ENCODE results near the gene MTHFR. TPM values are rescaled to one million over a fixed set of nuclear protein-coding genes. Genes with fewer than 3 reads are reported as not detected.

The MTHFR gene
- total and polyA plus RNA-seq, 2 of the 8 experiments (the other 6 are each of a cell fraction or from before 2014, with no cell fraction given): 8.7 to 18.5 TPM

GRCh38 chr1:11790101-11790879 lies 15.5 kb downstream of the MTHFR start:
- H2BK120ac ChIP-seq (replicated peaks; ENCODE audit: low read depth, low read length): no peak overlapping the region
- peaks cover 0 to 5% of the 10 kb centered on the region in 2 experiments for H4K20me1 ChIP-seq (replicated peaks in 1 of 2; ENCODE audit: control insufficient read depth in 1 of 2, insufficient read depth in 2 of 2, low read length in 2 of 2)
- no peak overlapping the region for H3K18ac ChIP-seq (ENCODE audit: extremely low read depth, low read length)
- FAIRE-seq: no peak
- no peak for DNase-seq (ENCODE audit: low read depth in 1 of 2, low spot score in 2 of 2)
- peaks cover 7 to 22% (median 17%) of the 10 kb centered on the region in 4 experiments for H3K4me1 ChIP-seq (replicated peaks in 1 of 4; ENCODE audit: control insufficient read depth in 3 of 4, insufficient read depth in 4 of 4, low read length in 3 of 4)
- H4K8ac ChIP-seq (ENCODE audit: extremely low read depth, insufficient read depth, low read length): no peak overlapping the region; the same call in 1 of the 2 replicates
- no peaks in the 10 kb centered on the region for H3K79me2 ChIP-seq (ENCODE audit: control insufficient read depth in 1 of 2, insufficient read depth in 2 of 2, low read length in 2 of 2)
- no peaks in the 10 kb centered on the region for H3K9me3 ChIP-seq (ENCODE audit: insufficient read depth in 2 of 2, low read depth in 1 of 2, low read length in 1 of 2)
- H3K23ac ChIP-seq (ENCODE audit: insufficient read length): no peak overlapping the region
- no peak overlapping the region for H3K4me3 ChIP-seq (ENCODE audit: extremely low read depth in 1 of 4, insufficient read depth in 2 of 4, low read depth in 3 of 4, low read length in 4 of 4)
- no peak overlapping the region for H2BK20ac ChIP-seq (ENCODE audit: low read length)
- H3K27me3 ChIP-seq (replicated peaks in 1 of 4; ENCODE audit: control insufficient read depth in 3 of 4, extremely low read depth in 1 of 4, insufficient read depth in 3 of 4, low read length in 3 of 4): no peaks in the 10 kb centered on the region
- no peak overlapping the region for H3K4ac ChIP-seq (replicated peaks; ENCODE audit: insufficient read length, low read depth, low read length)
- peaks cover 4 to 15% (median 8%) of the 10 kb centered on the region in 4 experiments; a peak in 5 of 8 replicates for H3K36me3 ChIP-seq (ENCODE audit: control insufficient read depth in 2 of 4, insufficient read depth in 4 of 4, low read length in 3 of 4)
- TF ChIP-seq MAFK (IDR thresholded peaks at IDR 0.05; ENCODE audit: low read depth, low read length): no peak
- no peak for TF ChIP-seq RXRA (IDR thresholded peaks at IDR 0.05; ENCODE audit: insufficient read depth, low read depth, low read length)
- TF ChIP-seq SP2 (IDR thresholded peaks at IDR 0.05; ENCODE audit: low read length): no peak
- no peak for TF ChIP-seq RFX5 (IDR thresholded peaks at IDR 0.05; ENCODE audit: borderline replicate concordance, low read depth, low read length)
- no peak for TF ChIP-seq KDM5A (IDR thresholded peaks at IDR 0.05; ENCODE audit: low read length)
- CTCF ChIA-PET (ENCODE audit: partially characterized antibody): interaction anchor here (0.9 kb wide), 1 partner anchor 57 kb away, joined by 3 read pairs; no protein-coding TSS in a partner anchor
- no peak overlapping the region for H3K56ac ChIP-seq (replicated peaks; ENCODE audit: insufficient read length, low read depth, low read length)
- H2AK5ac ChIP-seq (ENCODE audit: low read depth, low read length): no peak overlapping the region
- 88% methylated on average over 17 of the region's 20 CpGs; no CpG with 5 or more reads in 1 of the 2 experiments for WGBS, 2 experiments (ENCODE audit: extremely low coverage in 1 of 2, insufficient coverage in 1 of 2, insufficient read length in 1 of 2, insufficient replicate concordance in 2 of 2, low coverage in 1 of 2, low lambda C conversion rate in 2 of 2, missing lambda C conversion rate in 1 of 2)
- H2AFZ ChIP-seq (ENCODE audit: low read length): no peak overlapping the region
- no peak overlapping the region for H3K14ac ChIP-seq (ENCODE audit: insufficient read length)
- no peaks in the 10 kb centered on the region for H3K23me2 ChIP-seq (ENCODE audit: low read depth, low read length)
- H3K4me2 ChIP-seq (ENCODE audit: insufficient read depth in 1 of 2, low read depth in 2 of 2, low read length in 2 of 2): no peak overlapping the region
- no peak overlapping the region for H4K91ac ChIP-seq (replicated peaks; ENCODE audit: insufficient read length, low read length)
- no peak overlapping the region for H3K27ac ChIP-seq (ENCODE audit: low read depth, low read length)
- POLR2A ChIA-PET (ENCODE audit: partially characterized antibody): interaction anchor here (0.9 to 1.7 kb wide), 6 partner anchors 13 to 123 kb away, joined by 3 to 6 read pairs (median 5); partner anchors contain the start of genes CLCN6 and MTHFR
- H2BK15ac ChIP-seq (ENCODE audit: low read length): no peak overlapping the region
- H4K5ac ChIP-seq (ENCODE audit: insufficient read length, low read depth, low read length): no peak overlapping the region
- H3K79me1 ChIP-seq (ENCODE audit: low read depth, low read length): no peaks in the 10 kb centered on the region
- no peak overlapping the region for H2BK12ac ChIP-seq (ENCODE audit: low read depth, low read length)
- no peak overlapping the region for H3K9ac ChIP-seq (replicated peaks in 1 of 4; ENCODE audit: extremely low read depth in 1 of 4, low read depth in 3 of 4, low read length in 3 of 4)
- no peak overlapping the region for H2BK5ac ChIP-seq (ENCODE audit: low read depth, low read length)

All from H1 (cell line).